Parathyroid adenoma (tissue), 2 donors: ENCODE data around the gene LYSMD1.

Experiments used
- H2AFZ ChIP-seq: fragments of 300-600 bp; sonication (generic); one replicate; pipeline ENCODE4 v1.7.0; 2017; ENCODE audit warnings: antibody characterized with exemption, mild to moderate bottlenecking
- H3K27ac ChIP-seq: fragments of 300-600 bp; sonication (generic); one replicate; pipeline ENCODE4 v1.7.0; 2017
- H3K27me3 ChIP-seq: fragments of 300-600 bp; sonication (generic); one replicate; pipeline ENCODE4 v1.7.0; 2017; ENCODE audit warnings: low read length; ENCODE audit not compliant: control insufficient read depth, insufficient read depth
- H3K36me3 ChIP-seq: fragments of 300-600 bp; sonication (generic); one replicate; pipeline ENCODE4 v1.7.0; 2017; ENCODE audit warnings: low read length; ENCODE audit not compliant: control insufficient read depth, insufficient read depth
- H3K4me1 ChIP-seq: fragments of 300-600 bp; sonication (generic); one replicate; pipeline ENCODE4 v1.7.0; 2017; ENCODE audit warnings: control low read depth
- H3K4me2 ChIP-seq: fragments of 300-600 bp; sonication (generic); one replicate; pipeline ENCODE4 v1.7.0; 2017; ENCODE audit warnings: low read length
- H3K4me3 ChIP-seq: fragments of 300-600 bp; sonication (generic); one replicate; pipeline ENCODE4 v1.7.0; 2017; ENCODE audit warnings: low read depth, low read length
- H3K79me2 ChIP-seq: fragments of 300-600 bp; sonication (generic); one replicate; pipeline ENCODE4 v1.7.0; 2017; ENCODE audit warnings: control low read depth
- H3K9ac ChIP-seq: fragments of 300-600 bp; sonication (generic); one replicate; pipeline ENCODE4 v1.7.0; 2017; ENCODE audit warnings: mild to moderate bottlenecking
- H3K9me3 ChIP-seq: fragments of 300-600 bp; sonication (generic); one replicate; pipeline ENCODE4 v1.7.0; 2017; ENCODE audit warnings: low read length; ENCODE audit not compliant: control insufficient read depth
- TF ChIP-seq, protein P1 (sequence below): fragments of 300-600 bp; sonication (generic); IDR thresholded peaks from one replicate; pipeline ENCODE4 v1.7.0; 2017; ENCODE audit warnings: antibody characterized with exemption, mild to moderate bottlenecking
- donor health status: primary hyperparathyroidism.

The LYSMD1 gene

DNA sequence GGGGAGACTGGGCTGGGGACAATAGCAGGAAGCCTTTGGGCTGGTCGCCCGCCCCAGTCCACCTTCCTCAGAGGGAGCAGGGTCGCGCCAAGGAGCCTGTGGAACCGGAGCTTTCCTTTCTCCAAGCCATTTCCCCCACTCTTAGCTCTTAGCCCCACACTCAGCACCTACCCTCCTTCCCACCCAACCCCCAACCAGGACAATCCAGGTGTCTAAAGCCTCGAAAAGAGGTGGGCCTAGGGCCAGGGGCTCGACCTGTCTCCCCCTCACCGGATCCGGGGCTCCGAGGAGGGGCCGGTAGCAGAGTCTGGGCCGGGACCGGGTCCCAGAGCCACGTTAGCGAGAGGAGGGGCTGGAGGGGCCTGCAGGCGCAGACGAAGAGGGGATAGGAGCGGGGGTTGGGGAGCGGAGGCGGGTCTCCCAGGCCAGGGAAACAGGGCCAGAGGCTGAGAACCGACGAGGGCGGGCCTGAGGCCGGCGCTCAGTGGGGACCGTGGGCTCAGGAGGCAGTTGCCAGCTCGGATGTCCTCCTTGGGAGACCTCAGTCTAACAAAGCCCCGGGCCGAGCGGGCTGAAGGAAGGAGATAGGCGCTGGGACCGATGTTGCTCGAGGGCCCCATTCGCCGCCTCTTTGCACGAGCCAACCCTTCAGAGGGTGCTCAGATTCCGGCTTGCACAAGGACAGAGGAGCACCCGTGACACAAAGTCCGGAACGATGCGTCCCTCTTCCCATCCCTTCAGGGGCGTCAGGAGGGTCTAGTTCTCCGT is 20.2 kb downstream of the LYSMD1 start:
- Histone ChIP-seq H3K27ac (no peak overlapping the region), H3K4me3 (peak overlapping the region; percentile 61), H3K27me3 (no peaks in the 10 kb centered on the region), H3K4me1 (no peaks in the 10 kb centered on the region), H3K4me2 (peak overlapping the region; percentile 78), H2AFZ (peak overlapping the region; percentile 94), H3K36me3 (no peaks in the 10 kb centered on the region), H3K9ac (no peak overlapping the region), H3K9me3 (no peaks in the 10 kb centered on the region), H3K79me2 (no peaks in the 10 kb centered on the region)
- TF ChIP-seq, protein P1, sequence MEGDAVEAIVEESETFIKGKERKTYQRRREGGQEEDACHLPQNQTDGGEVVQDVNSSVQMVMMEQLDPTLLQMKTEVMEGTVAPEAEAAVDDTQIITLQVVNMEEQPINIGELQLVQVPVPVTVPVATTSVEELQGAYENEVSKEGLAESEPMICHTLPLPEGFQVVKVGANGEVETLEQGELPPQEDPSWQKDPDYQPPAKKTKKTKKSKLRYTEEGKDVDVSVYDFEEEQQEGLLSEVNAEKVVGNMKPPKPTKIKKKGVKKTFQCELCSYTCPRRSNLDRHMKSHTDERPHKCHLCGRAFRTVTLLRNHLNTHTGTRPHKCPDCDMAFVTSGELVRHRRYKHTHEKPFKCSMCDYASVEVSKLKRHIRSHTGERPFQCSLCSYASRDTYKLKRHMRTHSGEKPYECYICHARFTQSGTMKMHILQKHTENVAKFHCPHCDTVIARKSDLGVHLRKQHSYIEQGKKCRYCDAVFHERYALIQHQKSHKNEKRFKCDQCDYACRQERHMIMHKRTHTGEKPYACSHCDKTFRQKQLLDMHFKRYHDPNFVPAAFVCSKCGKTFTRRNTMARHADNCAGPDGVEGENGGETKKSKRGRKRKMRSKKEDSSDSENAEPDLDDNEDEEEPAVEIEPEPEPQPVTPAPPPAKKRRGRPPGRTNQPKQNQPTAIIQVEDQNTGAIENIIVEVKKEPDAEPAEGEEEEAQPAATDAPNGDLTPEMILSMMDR: no peak

DNA sequence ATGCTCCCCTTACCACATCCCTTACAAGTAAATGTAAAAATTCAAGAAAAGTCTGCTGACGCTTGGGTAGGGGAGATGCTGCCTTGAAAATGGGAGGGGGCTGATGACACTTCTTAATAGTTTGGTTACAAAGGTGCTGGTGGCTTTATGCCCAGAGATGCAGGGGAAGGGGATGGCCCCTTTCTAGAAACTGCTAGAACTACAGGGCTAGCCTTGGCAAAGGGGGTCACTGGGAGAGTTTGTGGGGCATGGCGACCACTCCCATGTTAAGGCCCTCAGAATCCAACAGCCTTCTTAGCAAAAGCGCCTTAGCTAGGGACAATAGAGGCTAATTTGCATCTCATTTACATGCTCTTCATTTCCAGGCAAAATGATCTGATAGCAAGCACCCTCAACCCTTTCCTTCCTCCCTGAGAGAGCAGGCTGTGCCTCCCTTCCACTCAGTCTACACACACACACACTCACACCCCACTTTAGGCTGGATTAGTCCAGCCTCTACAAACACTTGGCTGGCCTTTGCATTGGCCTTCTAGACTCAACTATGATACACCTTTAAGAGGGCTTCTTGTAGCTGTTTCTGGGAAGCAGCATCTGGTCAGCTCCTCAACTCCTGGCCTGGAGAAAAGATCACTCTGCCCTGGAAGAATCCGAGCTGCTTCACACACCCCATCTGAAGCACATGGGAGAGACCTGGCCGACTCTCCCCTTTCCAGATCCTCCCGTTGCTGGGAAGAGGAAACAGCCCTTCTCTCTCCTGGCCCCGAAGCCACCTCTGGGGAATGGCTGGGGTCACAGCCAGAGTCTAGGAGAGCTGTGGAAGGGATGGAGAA is 21.0 kb downstream of the LYSMD1 start:
- Histone ChIP-seq H3K4me1 (no peaks in the 10 kb centered on the region), H3K9ac (no peak overlapping the region), H3K79me2 (no peaks in the 10 kb centered on the region), H3K27ac (no peak overlapping the region), H2AFZ (no peak overlapping the region), H3K4me2 (no peak overlapping the region), H3K27me3 (no peaks in the 10 kb centered on the region), H3K36me3 (no peaks in the 10 kb centered on the region), H3K4me3 (peak overlapping the region; percentile 61), H3K9me3 (no peaks in the 10 kb centered on the region)
- TF ChIP-seq, protein P1: no peak

- Histone ChIP-seq H2AFZ (no peak overlapping the region), H3K36me3 (no peaks in the 10 kb centered on the region), H3K79me2 (no peaks in the 10 kb centered on the region), H3K9me3 (no peaks in the 10 kb centered on the region), H3K4me1 (no peaks in the 10 kb centered on the region), H3K4me2 (no peak overlapping the region), H3K9ac (no peak overlapping the region), H3K27ac (no peak overlapping the region), H3K27me3 (no peaks in the 10 kb centered on the region), H3K4me3 (no peak overlapping the region)
- TF ChIP-seq, protein P1: no peak
These were observed 21.7 kb downstream of the LYSMD1 start for GRCh38 chr1:151143986-151144385.

- Histone ChIP-seq H3K9ac (no peak overlapping the region), H2AFZ (no peak overlapping the region), H3K27me3 (no peaks in the 10 kb centered on the region), H3K4me1 (no peaks in the 10 kb centered on the region), H3K9me3 (no peaks in the 10 kb centered on the region), H3K36me3 (no peaks in the 10 kb centered on the region), H3K4me2 (no peak overlapping the region), H3K79me2 (no peaks in the 10 kb centered on the region), H3K4me3 (no peak overlapping the region), H3K27ac (no peak overlapping the region)
- TF ChIP-seq, protein P1: no peak
These were observed 22.7 kb downstream of the LYSMD1 start for GRCh38 chr1:151143057-151143435.
